ENCODE data around the gene PDGFRB. TPM values are rescaled to one million over a fixed set of nuclear protein-coding genes. Genes with fewer than 3 reads are reported as not detected.

Gene PDGFRB
- total RNA-seq, 1 experiment from 2014 or later: 0.66 TPM

- no peaks in the 10 kb centered on the region for H3K9me3 ChIP-seq (ENCODE audit: low read length)
- H3K27ac ChIP-seq (ENCODE audit: low read length): no peak overlapping the region
- DNase-seq (no peak), ATAC-seq (no peak)
- no peaks in the 10 kb centered on the region for H3K27me3 ChIP-seq (ENCODE audit: low read length)
- intact Hi-C loops (cut with micrococcal nuclease): loop anchor here (10.0 kb wide), 1 partner anchor 302 kb away; no protein-coding TSS in a partner anchor
- no TSS peak for BruUV-seq (replicated peaks)
- no peak overlapping the region for H2AFZ ChIP-seq (ENCODE audit: low read length)
- H3K4me3 ChIP-seq (ENCODE audit: low read length): no peak overlapping the region
- H3K9me2 ChIP-seq (replicated peaks; ENCODE audit: low read length): no peaks in the 10 kb centered on the region
- no peaks in the 10 kb centered on the region for H3K79me2 ChIP-seq (ENCODE audit: low read length)
- H4K20me1 ChIP-seq (ENCODE audit: low read length): no peaks in the 10 kb centered on the region
- no peak for TF ChIP-seq CTCF (conservative IDR thresholded peaks at IDR 0.05; ENCODE audit: low read depth, low read length)
- TF ChIP-seq EZH2phosphoT487 (IDR thresholded peaks at IDR 0.05; ENCODE audit: borderline replicate concordance, low read length): no peak
- TF ChIP-seq EZH2 (IDR thresholded peaks at IDR 0.05; ENCODE audit: low read length, unreplicated experiment): no peak
- peaks cover 6% of the 10 kb centered on the region; the same call in 1 of the 2 replicates for H3K4me1 ChIP-seq (ENCODE audit: insufficient read depth, low read length)
- H3K4me2 ChIP-seq (ENCODE audit: low read length): no peak overlapping the region
- H3K36me3 ChIP-seq (ENCODE audit: low read depth, low read length): no peaks in the 10 kb centered on the region
- POLR2A ChIA-PET (ENCODE audit: unreplicated experiment): no interaction called here
- no peaks in the 10 kb centered on the region for H3F3A ChIP-seq (ENCODE audit: low read length, unreplicated experiment)
- CTCF ChIA-PET: interaction anchor here (0.6 kb wide), 1 partner anchor 142 kb away, joined by 3 read pairs; no protein-coding TSS in a partner anchor
- H3K9ac ChIP-seq (ENCODE audit: low read length): no peak overlapping the region
These were observed 22.9 kb downstream of the PDGFRB start for GRCh38 chr5:150132740-150133139.

GRCh38 chr5:150131978-150132694, 23.5 kb downstream of the PDGFRB start:
- H3K4me3 ChIP-seq (ENCODE audit: low read length): no peak overlapping the region
- TF ChIP-seq EZH2 (IDR thresholded peaks at IDR 0.05; ENCODE audit: low read length, unreplicated experiment): no peak
- no peak for TF ChIP-seq EZH2phosphoT487 (IDR thresholded peaks at IDR 0.05; ENCODE audit: borderline replicate concordance, low read length)
- no peak for DNase-seq
- no peaks in the 10 kb centered on the region for H3K79me2 ChIP-seq (ENCODE audit: low read length)
- no peak for ATAC-seq
- H4K20me1 ChIP-seq (ENCODE audit: low read length): no peaks in the 10 kb centered on the region
- no peaks in the 10 kb centered on the region for H3F3A ChIP-seq (ENCODE audit: low read length, unreplicated experiment)
- H3K9me3 ChIP-seq (ENCODE audit: low read length): no peaks in the 10 kb centered on the region
- no peaks in the 10 kb centered on the region for H3K9me2 ChIP-seq (replicated peaks; ENCODE audit: low read length)
- no peaks in the 10 kb centered on the region for H3K27me3 ChIP-seq (ENCODE audit: low read length)
- no peak overlapping the region for H2AFZ ChIP-seq (ENCODE audit: low read length)
- H3K4me1 ChIP-seq (ENCODE audit: insufficient read depth, low read length): peaks cover 6% of the 10 kb centered on the region; the same call in 1 of the 2 replicates
- no peak overlapping the region for H3K9ac ChIP-seq (ENCODE audit: low read length)
- CTCF ChIA-PET: interaction anchor here (0.6 kb wide), 1 partner anchor 142 kb away, joined by 3 read pairs; no protein-coding TSS in a partner anchor
- POLR2A ChIA-PET (ENCODE audit: unreplicated experiment): no interaction called here
- H3K4me2 ChIP-seq (ENCODE audit: low read length): no peak overlapping the region
- no peak overlapping the region for H3K27ac ChIP-seq (ENCODE audit: low read length)
- no peaks in the 10 kb centered on the region for H3K36me3 ChIP-seq (ENCODE audit: low read depth, low read length)
- no TSS peak for BruUV-seq (replicated peaks)
- intact Hi-C loops (cut with micrococcal nuclease): loop anchor here (10.0 kb wide), 1 partner anchor 303 kb away; no protein-coding TSS in a partner anchor

GRCh38 chr5:150131461-150131860, 24.2 kb downstream of the PDGFRB start:
- no peaks in the 10 kb centered on the region for H3K9me3 ChIP-seq (ENCODE audit: low read length)
- H3K36me3 ChIP-seq (ENCODE audit: low read depth, low read length): no peaks in the 10 kb centered on the region
- no peaks in the 10 kb centered on the region for H4K20me1 ChIP-seq (ENCODE audit: low read length)
- no peak overlapping the region for H2AFZ ChIP-seq (ENCODE audit: low read length)
- no peak overlapping the region for H3K9ac ChIP-seq (ENCODE audit: low read length)
- BruUV-seq (replicated peaks): no TSS peak
- TF ChIP-seq CTCF (conservative IDR thresholded peaks at IDR 0.05; ENCODE audit: low read depth, low read length): no peak
- TF ChIP-seq EZH2phosphoT487 (IDR thresholded peaks at IDR 0.05; ENCODE audit: borderline replicate concordance, low read length): no peak
- TF ChIP-seq EZH2 (IDR thresholded peaks at IDR 0.05; ENCODE audit: low read length, unreplicated experiment): no peak
- no peak overlapping the region for H3K4me2 ChIP-seq (ENCODE audit: low read length)
- no peaks in the 10 kb centered on the region for H3K79me2 ChIP-seq (ENCODE audit: low read length)
- ChIA-PET POLR2A (ENCODE audit: unreplicated experiment) (no interaction called here), CTCF (no interaction called here)
- no peak overlapping the region for H3K4me3 ChIP-seq (ENCODE audit: low read length)
- H3K4me1 ChIP-seq (ENCODE audit: insufficient read depth, low read length): peaks cover 6% of the 10 kb centered on the region; the same call in 1 of the 2 replicates
- H3F3A ChIP-seq (ENCODE audit: low read length, unreplicated experiment): no peaks in the 10 kb centered on the region
- intact Hi-C loops (cut with micrococcal nuclease): loop anchor here (10.0 kb wide), 1 partner anchor 303 kb away; no protein-coding TSS in a partner anchor
- DNase-seq (no peak), ATAC-seq (no peak)
- H3K9me2 ChIP-seq (replicated peaks; ENCODE audit: low read length): no peaks in the 10 kb centered on the region
- no peak overlapping the region for H3K27ac ChIP-seq (ENCODE audit: low read length)
- H3K27me3 ChIP-seq (ENCODE audit: low read length): no peaks in the 10 kb centered on the region
